GM13976 (cell line): ENCODE results near the gene IL13.
"Not testable (repeated sequence)": the region's sequence is repeated elsewhere in the genome, so short reads cannot be mapped to it uniquely, and the experiment has no call there.

ENCODE experiments used
- DNase-seq: peaks from one replicate; pipeline ENCODE4 v3.0.0; 2012; ENCODE audit warnings: low spot score
- CTCF ChIP-seq: IDR thresholded peaks from 2 replicates; pipeline ENCODE4 v1.5.1; 2012; ENCODE audit warnings: borderline replicate concordance, mild to moderate bottlenecking; ENCODE audit not compliant: insufficient read depth; ENCODE audit errors: extremely low read depth, missing control alignments, control extremely low read depth
- in situ Hi-C: fragments of 300-500 bp; cut with MboI; formaldehyde crosslinking; loops from one replicate; pipeline ENCODE4 v1.12.0; 2022; ENCODE audit warnings: low sequenced_read_pairs, mixed read lengths, inconsistent platforms; ENCODE audit not compliant: unreplicated experiment

The IL13 gene

GRCh38 chr5:132628814-132629213, 29.2 kb upstream of the IL13 start:
- no peak for TF ChIP-seq CTCF
- peak; percentile 58 for DNase-seq
- in situ Hi-C loops, result no loop called here

- peak; percentile 55 for DNase-seq
- in situ Hi-C loops, result no loop called here
Measured at GRCh38 chr5:132629230-132629944, 28.6 kb upstream of the IL13 start.

GRCh38 chr5:132633587-132633986, 24.4 kb upstream of the IL13 start:
- in situ Hi-C loops, DNase-seq: not testable (repeated sequence)

More at GRCh38 chr5:132629230-132629944, 28.6 kb upstream of the IL13 start:
- no peak for TF ChIP-seq CTCF

- no peak for TF ChIP-seq CTCF
- peak; percentile 48 for DNase-seq
- in situ Hi-C loops, result no loop called here
Measured at GRCh38 chr5:132635873-132636272, 22.1 kb upstream of the IL13 start.

GRCh38 chr5:132637241-132637640, 20.7 kb upstream of the IL13 start:
- in situ Hi-C loops, result no loop called here

GRCh38 chr5:132639706-132640130, 18.3 kb upstream of the IL13 start:
- in situ Hi-C loops, result no loop called here
- DNase-seq, result peak; percentile 44
- no peak for TF ChIP-seq CTCF

More at GRCh38 chr5:132637241-132637640, 20.7 kb upstream of the IL13 start:
- no peak for DNase-seq
- TF ChIP-seq CTCF, result no peak

- TF ChIP-seq CTCF, result no peak
- no peak for DNase-seq
Measured at GRCh38 chr5:132640613-132641012, 17.4 kb upstream of the IL13 start.

More at GRCh38 chr5:132640613-132641012, 17.4 kb upstream of the IL13 start:
- in situ Hi-C loops, result no loop called here
